ENCODE measurements around the gene CLIC4. TPM values are rescaled to one million over a fixed set of nuclear protein-coding genes. Genes with fewer than 3 reads are reported as not detected.

The CLIC4 gene
- total RNA-seq, 2 donors from 2014 or later: 740 to 777 TPM

- no peaks in the 10 kb centered on the region for H3K9me3 ChIP-seq
Observed at GRCh38 chr1:24713736-24714135, 31.5 kb upstream of the CLIC4 start.

GRCh38 chr1:24714859-24715520 lies 30.3 kb upstream of the CLIC4 start:
- no peak for TF ChIP-seq CTCF (IDR thresholded peaks at IDR 0.05)
- peak; percentile 53 for DNase-seq (ENCODE audit: low spot score)
- Histone ChIP-seq H3K4me3 (no peak overlapping the region), H3K36me3 (no peaks in the 10 kb centered on the region), H3K27me3 (replicated peaks; ENCODE audit: insufficient read depth) (no peaks in the 10 kb centered on the region), H3K4me1 (ENCODE audit: control insufficient read depth in 1 of 2, low read depth in 2 of 2) (peaks cover 12 to 32% of the 10 kb centered on the region in 2 donors), H3K27ac (peak overlapping the region; percentile 31 to 70), H3K9me3 (no peaks in the 10 kb centered on the region)
- peak; percentile 48 for ATAC-seq (ENCODE audit: insufficient number of reproducible peaks, low FRiP score, low read depth)

More at GRCh38 chr1:24713736-24714135, 31.5 kb upstream of the CLIC4 start:
- no peak for ATAC-seq (ENCODE audit: insufficient number of reproducible peaks, low FRiP score, low read depth)
- no peaks in the 10 kb centered on the region for H3K27me3 ChIP-seq (replicated peaks; ENCODE audit: insufficient read depth)
- H3K27ac ChIP-seq: no peak overlapping the region
- no peak for DNase-seq (ENCODE audit: low spot score)
- TF ChIP-seq CTCF (IDR thresholded peaks at IDR 0.05): no peak
- H3K4me3 ChIP-seq: no peak overlapping the region
- no peaks in the 10 kb centered on the region for H3K36me3 ChIP-seq
- H3K4me1 ChIP-seq (ENCODE audit: control insufficient read depth in 1 of 2, low read depth in 2 of 2): peaks cover 6 to 24% of the 10 kb centered on the region in 2 donors

GRCh38 chr1:24715658-24716057 lies 29.6 kb upstream of the CLIC4 start:
- Histone ChIP-seq H3K4me3 (no peak overlapping the region), H3K27me3 (replicated peaks; ENCODE audit: insufficient read depth) (no peaks in the 10 kb centered on the region), H3K27ac (peak overlapping the region in 1 of 2 donors; percentile 70), H3K36me3 (no peaks in the 10 kb centered on the region), H3K4me1 (ENCODE audit: control insufficient read depth in 1 of 2, low read depth in 2 of 2) (peaks cover 13 to 39% of the 10 kb centered on the region in 2 donors), H3K9me3 (no peaks in the 10 kb centered on the region)
- ATAC-seq (ENCODE audit: insufficient number of reproducible peaks, low FRiP score, low read depth) (no peak), DNase-seq (ENCODE audit: low spot score) (no peak)
- no peak for TF ChIP-seq CTCF (IDR thresholded peaks at IDR 0.05)

GRCh38 chr1:24717887-24718650 lies 27.2 kb upstream of the CLIC4 start:
- no peak for TF ChIP-seq CTCF (IDR thresholded peaks at IDR 0.05)
- DNase-seq (ENCODE audit: low spot score): no peak
- H3K9me3 ChIP-seq: no peaks in the 10 kb centered on the region
- H3K36me3 ChIP-seq: no peaks in the 10 kb centered on the region
- ATAC-seq (ENCODE audit: insufficient number of reproducible peaks, low FRiP score, low read depth): no peak
- peaks cover 15 to 42% of the 10 kb centered on the region in 2 donors for H3K4me1 ChIP-seq (ENCODE audit: control insufficient read depth in 1 of 2, low read depth in 2 of 2)
- H3K4me3 ChIP-seq: no peak overlapping the region
- peak overlapping the region in 1 of 2 donors; percentile 86 for H3K27ac ChIP-seq
- H3K27me3 ChIP-seq (replicated peaks; ENCODE audit: insufficient read depth): no peaks in the 10 kb centered on the region

- H3K27ac ChIP-seq: peak overlapping the region; percentile 86 to 87
- ATAC-seq (ENCODE audit: insufficient number of reproducible peaks, low FRiP score, low read depth): peak; percentile 71
Observed at GRCh38 chr1:24720152-24720551, 25.1 kb upstream of the CLIC4 start.

More at GRCh38 chr1:24720152-24720551, 25.1 kb upstream of the CLIC4 start:
- no peaks in the 10 kb centered on the region for H3K27me3 ChIP-seq (replicated peaks; ENCODE audit: insufficient read depth)
- DNase-seq (ENCODE audit: low spot score): peak; percentile 71
- no peaks in the 10 kb centered on the region for H3K36me3 ChIP-seq
- no peak overlapping the region for H3K4me3 ChIP-seq
- no peak for TF ChIP-seq CTCF (IDR thresholded peaks at IDR 0.05)
- H3K4me1 ChIP-seq (ENCODE audit: control insufficient read depth in 1 of 2, low read depth in 2 of 2): peaks cover 21 to 43% of the 10 kb centered on the region in 2 donors
- H3K9me3 ChIP-seq: no peaks in the 10 kb centered on the region

All from thoracic aorta (tissue), 2 donors.